HG03025 (cell line): Measurements from ENCODE around the gene CACNA1E.

Experiments
- ATAC-seq: cut with Tn5 transposase; IDR thresholded peaks from one replicate; pipeline ENCODE4 v1.9.1; 2021; ENCODE audit warnings: mild to moderate bottlenecking, moderate library complexity; ENCODE audit not compliant: unreplicated experiment, low FRiP score

CACNA1E gene

GRCh38 chr1:181559142-181559541 lies 75.8 kb downstream of the CACNA1E start:
- no peak for ATAC-seq

DNA sequence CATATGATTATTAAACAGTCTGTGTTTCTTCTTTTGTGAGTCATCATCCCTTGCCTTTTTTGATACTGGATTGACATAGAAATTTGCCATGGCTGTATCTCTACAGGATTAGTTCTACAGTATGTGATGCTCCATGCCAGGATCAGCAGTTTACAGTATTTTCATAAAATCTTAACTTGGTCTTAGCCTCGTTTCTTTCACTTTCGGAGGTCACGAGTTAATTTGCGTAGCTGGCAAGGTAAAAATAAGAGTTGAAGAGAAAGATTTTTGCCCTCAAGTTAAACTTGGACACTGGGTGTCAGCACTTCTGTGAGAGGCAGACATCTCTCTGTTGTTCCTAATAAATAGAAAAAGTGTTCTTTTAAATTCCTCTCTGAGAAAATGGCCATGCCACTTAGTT lies 79.1 kb downstream of the CACNA1E start:
- ATAC-seq: no peak

DNA sequence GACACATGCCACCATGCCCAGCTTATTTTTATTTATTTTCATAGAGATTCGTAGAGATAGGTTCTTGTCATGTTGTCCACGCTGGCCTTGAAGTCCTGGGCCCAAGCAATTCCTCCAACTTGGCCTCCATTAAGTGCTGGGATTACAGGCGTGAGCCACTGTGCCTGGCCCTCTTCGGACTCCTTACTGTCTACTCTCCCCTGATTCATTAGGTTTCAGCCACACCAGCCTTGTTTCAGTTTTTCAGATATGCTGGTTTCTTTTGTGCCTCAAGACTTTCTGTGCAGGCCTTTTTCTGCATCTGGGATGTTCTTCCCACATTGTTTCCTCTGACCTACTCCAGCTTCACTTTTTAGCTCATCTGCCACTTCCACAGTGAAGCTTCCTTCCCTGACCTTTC lies 85.4 kb downstream of the CACNA1E start:
- no peak for ATAC-seq

GRCh38 chr1:181577475-181577874 lies 94.2 kb downstream of the CACNA1E start:
- no peak for ATAC-seq

- no peak for ATAC-seq
Observed at GRCh38 chr1:181583598-181583997, 100.3 kb downstream of the CACNA1E start.

DNA sequence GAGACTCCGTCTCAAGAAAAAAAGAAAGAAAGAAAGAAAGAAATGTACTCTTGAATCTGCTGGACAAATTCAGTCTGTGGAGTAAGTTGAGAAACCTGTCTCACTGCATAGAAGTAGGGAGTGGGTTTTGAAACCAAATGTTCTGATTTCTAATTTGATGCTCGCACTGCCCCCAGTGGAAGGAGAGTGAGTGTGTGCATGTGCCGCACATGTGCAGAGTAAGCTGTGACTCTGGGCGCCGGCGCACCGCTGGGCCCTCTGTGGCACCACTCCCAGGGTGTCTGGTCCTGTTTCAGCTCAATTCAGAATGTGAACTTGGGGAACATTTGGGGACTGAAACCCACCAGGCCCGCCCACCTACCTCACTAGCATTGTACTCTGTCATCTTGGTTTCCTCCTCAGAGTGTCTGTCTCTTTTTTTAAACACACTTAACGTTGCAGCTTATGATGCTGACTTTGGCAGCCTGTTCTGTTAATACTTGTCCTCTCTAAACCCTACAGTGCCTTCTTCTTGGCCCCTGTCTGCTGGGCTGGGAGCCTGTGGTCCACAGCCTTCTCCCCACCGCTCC lies 104.6 kb downstream of the CACNA1E start:
- no peak for ATAC-seq

DNA sequence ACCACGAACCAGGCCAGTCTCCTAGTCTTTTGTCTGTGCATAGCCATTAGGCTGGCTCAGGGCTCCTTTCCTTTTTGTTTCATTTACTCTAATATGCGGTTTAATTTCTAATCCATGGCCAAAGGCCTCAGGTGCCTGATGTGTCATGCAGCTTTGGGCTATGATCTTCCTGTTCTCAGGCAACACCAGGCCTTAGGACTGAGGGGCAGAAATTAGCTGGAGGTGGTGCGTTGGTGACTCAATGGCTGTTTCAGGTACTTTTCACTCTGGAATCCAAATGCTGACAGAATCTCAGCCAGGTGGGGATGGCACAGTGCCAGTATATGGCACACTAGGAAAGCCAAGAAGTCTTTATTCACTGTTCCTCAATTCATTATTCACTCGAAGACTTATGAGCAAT lies 105.3 kb downstream of the CACNA1E start:
- ATAC-seq: no peak

DNA sequence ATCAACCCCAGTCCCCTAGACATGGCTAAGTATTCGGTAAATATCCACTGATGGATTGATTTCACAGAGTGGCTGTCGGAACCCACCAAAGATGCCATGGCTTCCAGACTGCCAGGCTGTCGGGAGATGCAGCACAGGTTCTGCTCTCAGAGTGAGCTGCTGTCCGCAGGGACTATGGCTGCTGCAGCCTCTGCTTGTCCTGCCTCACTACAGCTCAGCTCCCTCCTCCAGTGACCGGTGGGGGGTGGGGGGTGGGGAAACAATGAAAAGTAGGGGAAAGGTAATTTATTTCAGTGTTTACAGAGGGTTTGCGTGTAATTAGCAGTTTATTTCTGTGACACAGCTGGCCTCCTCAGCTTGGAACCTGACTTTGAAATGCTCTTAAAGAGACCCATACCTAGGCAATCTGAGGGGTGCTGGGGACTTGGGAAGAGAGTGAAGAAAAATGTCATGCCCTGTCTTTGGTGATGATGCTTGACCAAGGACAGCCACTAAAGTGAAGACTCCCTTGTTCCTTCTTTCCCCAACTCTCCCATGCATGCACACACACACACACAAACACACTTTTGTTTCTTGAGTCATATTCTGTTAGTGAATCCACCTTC lies 109.0 kb downstream of the CACNA1E start:
- no peak for ATAC-seq

DNA sequence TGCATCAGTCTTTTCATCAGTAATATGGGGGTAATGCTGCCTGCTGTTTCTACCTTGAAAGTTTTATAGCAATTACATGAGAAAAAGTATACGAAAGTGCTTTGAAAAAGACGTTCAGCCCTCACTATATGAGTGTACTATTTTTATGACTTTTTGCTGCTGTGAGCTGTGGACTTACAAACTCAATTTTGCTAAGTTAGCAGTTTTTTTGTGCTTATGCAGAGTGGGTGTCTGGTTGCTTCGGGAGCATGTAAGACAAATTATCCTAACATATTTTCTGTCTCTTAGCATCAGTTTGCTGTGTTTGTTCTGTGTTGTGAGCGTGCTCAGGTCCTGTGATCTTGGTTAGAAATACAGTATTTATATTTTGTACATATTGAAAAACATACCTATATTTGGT lies 109.7 kb downstream of the CACNA1E start:
- ATAC-seq: no peak

- ATAC-seq: no peak
Observed at GRCh38 chr1:181594553-181594952, 111.2 kb downstream of the CACNA1E start.

GRCh38 chr1:181595234-181595633 lies 111.9 kb downstream of the CACNA1E start:
- ATAC-seq: no peak

GRCh38 chr1:181601186-181601950 lies 118.1 kb downstream of the CACNA1E start:
- ATAC-seq: no peak

GRCh38 chr1:181603735-181604410 lies 120.6 kb downstream of the CACNA1E start:
- ATAC-seq: no peak

GRCh38 chr1:181604482-181605249 lies 121.3 kb downstream of the CACNA1E start:
- ATAC-seq: no peak

- no peak for ATAC-seq
Observed at GRCh38 chr1:181607524-181607923, 124.2 kb downstream of the CACNA1E start.

DNA sequence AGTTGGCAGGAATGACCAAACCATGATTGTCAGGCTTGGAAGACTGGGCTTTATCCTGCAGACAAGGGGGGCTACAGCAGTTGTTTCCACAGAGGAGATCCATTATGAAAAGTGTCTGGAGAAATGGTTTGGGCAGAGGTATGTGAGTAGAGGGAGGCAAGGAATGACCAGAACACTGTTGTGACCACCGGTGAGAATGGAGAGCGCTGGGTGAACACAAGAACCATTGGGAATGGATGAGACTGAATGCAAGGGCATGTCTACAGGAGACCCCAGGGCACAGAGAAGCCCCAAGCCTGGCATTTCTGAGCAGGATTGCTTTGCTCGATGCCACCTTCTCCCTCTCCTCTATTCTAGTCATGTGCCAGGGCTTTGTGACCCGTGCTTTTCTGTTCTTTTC lies 125.1 kb downstream of the CACNA1E start:
- no peak for ATAC-seq

DNA sequence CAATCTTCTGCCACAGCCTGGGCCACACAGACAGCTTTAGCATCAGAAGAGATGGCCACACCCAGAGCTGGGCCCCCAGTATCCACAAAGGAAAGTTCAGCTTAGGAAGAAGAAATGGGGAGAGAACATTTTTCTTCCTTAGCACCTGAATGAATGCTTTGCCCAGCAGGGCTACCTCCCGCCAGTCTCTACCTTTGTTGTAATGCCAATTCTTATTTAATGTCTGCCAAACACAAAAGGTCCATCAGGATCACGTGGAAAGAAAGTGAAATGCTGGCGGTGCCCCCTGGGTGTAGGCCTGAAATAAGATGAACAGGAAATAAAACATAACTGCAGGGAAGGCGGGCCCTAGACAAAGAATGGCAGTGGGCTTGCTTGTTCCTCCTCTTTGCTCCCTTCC lies 125.6 kb downstream of the CACNA1E start:
- ATAC-seq: no peak

DNA sequence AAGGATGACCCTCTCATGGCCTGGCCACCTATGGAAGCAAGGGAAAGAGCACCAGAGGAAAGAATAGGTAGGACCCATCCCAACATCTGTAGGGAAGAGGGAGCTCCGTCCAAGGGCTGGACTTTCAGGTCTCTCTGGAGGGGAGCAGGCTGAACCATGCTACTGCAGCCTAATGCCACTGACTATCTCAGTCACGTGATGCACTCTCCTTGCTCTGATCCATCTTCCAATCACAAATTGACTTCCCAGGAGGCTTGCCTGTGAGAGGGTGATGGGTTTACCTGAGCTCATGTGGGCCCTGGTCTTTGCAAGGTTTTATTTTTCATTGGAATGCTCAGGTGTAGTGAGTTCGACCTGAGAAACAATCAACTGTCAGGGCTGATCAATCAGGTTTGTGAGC lies 128.8 kb downstream of the CACNA1E start:
- no peak for ATAC-seq

DNA sequence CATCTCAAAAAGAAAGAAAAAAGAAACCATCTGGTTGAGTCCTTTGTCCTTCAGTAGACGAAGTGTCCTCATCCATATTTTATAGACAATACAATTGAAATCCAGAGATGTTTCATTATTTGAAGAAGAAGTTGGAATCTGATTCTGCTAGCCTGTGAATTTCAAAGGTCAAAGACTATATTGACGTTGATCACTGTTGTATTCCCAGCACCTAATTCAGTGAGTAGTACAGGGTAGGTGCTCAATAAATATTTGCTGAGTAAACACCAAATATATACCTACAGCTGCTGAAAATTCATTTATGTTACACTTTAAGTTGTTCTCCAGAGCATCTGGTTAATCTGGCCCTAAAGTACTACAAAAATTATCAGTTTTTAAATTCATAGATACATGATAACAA lies 135.2 kb downstream of the CACNA1E start:
- no peak for ATAC-seq

DNA sequence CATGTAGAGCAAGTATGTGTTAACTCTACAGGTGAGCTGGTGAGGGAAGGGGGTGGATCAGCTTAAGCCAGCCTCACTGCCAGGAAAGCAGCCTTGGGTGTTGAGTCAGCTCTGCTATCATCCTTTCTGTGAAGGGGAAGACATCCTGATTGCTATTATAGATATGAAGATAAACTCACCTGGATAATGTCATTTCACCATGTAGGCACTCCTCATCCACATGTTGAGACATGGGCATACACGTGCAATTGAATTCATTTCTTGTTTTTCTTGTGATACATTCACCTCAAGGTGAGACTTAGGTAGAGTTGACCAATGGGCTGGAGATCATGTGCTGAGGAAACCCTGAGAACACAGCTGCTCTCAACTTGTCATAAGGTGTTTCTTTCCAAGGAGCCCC lies 136.9 kb downstream of the CACNA1E start:
- ATAC-seq: no peak

- ATAC-seq: no peak
Observed at GRCh38 chr1:181623850-181624249, 140.5 kb downstream of the CACNA1E start.
